Measurements from ENCODE around the gene ZNF282. TPM values are rescaled to one million over a fixed set of nuclear protein-coding genes. Genes with fewer than 3 reads are reported as not detected.

The ZNF282 gene
- total and polyA plus RNA-seq, 9 of the 15 experiments (the other 6 are each of a cell fraction or from before 2014, with no cell fraction given): 0.76 to 58.6 (median 17.4) TPM

DNA sequence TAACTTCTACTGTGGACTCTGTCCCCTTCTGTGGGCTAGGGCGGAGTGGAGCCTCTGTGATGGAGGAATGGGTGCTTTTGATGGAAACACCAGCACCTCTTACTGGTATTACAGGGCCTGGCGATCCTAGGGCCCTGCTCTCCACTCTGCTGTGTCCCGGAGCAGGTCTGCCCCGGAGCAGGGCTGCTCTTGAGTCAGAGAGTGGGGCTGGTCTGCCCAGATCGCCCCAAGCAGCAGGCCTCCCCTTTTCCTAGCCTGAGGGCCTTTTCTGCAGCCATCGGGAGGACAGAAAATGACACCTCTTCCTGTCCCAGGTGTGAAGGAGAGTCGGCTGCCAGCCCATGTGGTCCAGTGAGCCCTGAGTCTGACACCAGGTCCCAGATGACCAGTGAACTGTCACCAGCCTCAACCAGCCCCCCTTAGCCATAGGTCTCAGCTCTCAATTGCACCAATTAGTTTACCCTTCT lies 1.4 kb downstream of the ZNF282 start (continued):
- TF ChIP-seq, protein P1, sequence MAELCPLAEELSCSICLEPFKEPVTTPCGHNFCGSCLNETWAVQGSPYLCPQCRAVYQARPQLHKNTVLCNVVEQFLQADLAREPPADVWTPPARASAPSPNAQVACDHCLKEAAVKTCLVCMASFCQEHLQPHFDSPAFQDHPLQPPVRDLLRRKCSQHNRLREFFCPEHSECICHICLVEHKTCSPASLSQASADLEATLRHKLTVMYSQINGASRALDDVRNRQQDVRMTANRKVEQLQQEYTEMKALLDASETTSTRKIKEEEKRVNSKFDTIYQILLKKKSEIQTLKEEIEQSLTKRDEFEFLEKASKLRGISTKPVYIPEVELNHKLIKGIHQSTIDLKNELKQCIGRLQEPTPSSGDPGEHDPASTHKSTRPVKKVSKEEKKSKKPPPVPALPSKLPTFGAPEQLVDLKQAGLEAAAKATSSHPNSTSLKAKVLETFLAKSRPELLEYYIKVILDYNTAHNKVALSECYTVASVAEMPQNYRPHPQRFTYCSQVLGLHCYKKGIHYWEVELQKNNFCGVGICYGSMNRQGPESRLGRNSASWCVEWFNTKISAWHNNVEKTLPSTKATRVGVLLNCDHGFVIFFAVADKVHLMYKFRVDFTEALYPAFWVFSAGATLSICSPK (IDR thresholded peaks at IDR 0.05; ENCODE audit: borderline replicate concordance): no peak
- TF ChIP-seq, protein P2, sequence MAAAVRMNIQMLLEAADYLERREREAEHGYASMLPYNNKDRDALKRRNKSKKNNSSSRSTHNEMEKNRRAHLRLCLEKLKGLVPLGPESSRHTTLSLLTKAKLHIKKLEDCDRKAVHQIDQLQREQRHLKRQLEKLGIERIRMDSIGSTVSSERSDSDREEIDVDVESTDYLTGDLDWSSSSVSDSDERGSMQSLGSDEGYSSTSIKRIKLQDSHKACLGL (CRISPR knock-in tag; IDR thresholded peaks at IDR 0.05; ENCODE audit: borderline replicate concordance, poor library complexity, severe bottlenecking): no peak
- peak in 1 of 3 experiments; percentile 2 for TF ChIP-seq YY1 (IDR thresholded peaks at IDR 0.05; ENCODE audit: borderline replicate concordance in 1 of 3, control insufficient read depth in 1 of 3, extremely low read depth in 1 of 3, insufficient read depth in 3 of 3, insufficient read length in 1 of 3, insufficient replicate concordance in 2 of 3, low read depth in 1 of 3, low read length in 2 of 3)
- no peak for TF ChIP-seq SAFB2 (IDR thresholded peaks at IDR 0.05; ENCODE audit: borderline replicate concordance, low read depth, low read length, severe bottlenecking)
- TF ChIP-seq CEBPG (CRISPR knock-in tag; IDR thresholded peaks at IDR 0.05): peak; percentile 48; the same call in 1 of the 2 replicates
- no peak for TF ChIP-seq CEBPG (tag; conservative IDR thresholded peaks at IDR 0.05 in 1 of 2, IDR thresholded peaks at IDR 0.05 in 1 of 2)
- no peak for TF ChIP-seq CBFA2T2 (conservative IDR thresholded peaks at IDR 0.05)
- TF ChIP-seq, protein P3, sequence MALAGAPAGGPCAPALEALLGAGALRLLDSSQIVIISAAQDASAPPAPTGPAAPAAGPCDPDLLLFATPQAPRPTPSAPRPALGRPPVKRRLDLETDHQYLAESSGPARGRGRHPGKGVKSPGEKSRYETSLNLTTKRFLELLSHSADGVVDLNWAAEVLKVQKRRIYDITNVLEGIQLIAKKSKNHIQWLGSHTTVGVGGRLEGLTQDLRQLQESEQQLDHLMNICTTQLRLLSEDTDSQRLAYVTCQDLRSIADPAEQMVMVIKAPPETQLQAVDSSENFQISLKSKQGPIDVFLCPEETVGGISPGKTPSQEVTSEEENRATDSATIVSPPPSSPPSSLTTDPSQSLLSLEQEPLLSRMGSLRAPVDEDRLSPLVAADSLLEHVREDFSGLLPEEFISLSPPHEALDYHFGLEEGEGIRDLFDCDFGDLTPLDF (CRISPR knock-in tag; IDR thresholded peaks at IDR 0.05): 0 out of 2 replicates have a peak, but pooled peaks have one; percentile 7
- TF ChIP-seq ZBTB8A (IDR thresholded peaks at IDR 0.05; ENCODE audit: partially characterized antibody): no peak
- no peak for TF ChIP-seq ZKSCAN8 (CRISPR knock-in tag; IDR thresholded peaks at IDR 0.05)
- no peak for TF ChIP-seq ZNF23 (CRISPR knock-in tag; IDR thresholded peaks at IDR 0.05)
- TF ChIP-seq, protein P4, sequence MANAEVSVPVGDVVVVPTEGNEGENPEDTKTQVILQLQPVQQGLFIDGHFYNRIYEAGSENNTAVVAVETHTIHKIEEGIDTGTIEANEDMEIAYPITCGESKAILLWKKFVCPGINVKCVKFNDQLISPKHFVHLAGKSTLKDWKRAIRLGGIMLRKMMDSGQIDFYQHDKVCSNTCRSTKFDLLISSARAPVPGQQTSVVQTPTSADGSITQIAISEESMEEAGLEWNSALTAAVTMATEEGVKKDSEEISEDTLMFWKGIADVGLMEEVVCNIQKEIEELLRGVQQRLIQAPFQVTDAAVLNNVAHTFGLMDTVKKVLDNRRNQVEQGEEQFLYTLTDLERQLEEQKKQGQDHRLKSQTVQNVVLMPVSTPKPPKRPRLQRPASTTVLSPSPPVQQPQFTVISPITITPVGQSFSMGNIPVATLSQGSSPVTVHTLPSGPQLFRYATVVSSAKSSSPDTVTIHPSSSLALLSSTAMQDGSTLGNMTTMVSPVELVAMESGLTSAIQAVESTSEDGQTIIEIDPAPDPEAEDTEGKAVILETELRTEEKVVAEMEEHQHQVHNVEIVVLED (CRISPR knock-in tag; IDR thresholded peaks at IDR 0.05): no peak
- TF ChIP-seq, protein P5, sequence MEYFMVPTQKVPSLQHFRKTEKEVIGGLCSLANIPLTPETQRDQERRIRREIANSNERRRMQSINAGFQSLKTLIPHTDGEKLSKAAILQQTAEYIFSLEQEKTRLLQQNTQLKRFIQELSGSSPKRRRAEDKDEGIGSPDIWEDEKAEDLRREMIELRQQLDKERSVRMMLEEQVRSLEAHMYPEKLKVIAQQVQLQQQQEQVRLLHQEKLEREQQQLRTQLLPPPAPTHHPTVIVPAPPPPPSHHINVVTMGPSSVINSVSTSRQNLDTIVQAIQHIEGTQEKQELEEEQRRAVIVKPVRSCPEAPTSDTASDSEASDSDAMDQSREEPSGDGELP (CRISPR knock-in tag; IDR thresholded peaks at IDR 0.05; ENCODE audit: borderline replicate concordance): 0 out of 2 replicates have a peak, but pooled peaks have one; percentile 6
- TF ChIP-seq, protein P6, sequence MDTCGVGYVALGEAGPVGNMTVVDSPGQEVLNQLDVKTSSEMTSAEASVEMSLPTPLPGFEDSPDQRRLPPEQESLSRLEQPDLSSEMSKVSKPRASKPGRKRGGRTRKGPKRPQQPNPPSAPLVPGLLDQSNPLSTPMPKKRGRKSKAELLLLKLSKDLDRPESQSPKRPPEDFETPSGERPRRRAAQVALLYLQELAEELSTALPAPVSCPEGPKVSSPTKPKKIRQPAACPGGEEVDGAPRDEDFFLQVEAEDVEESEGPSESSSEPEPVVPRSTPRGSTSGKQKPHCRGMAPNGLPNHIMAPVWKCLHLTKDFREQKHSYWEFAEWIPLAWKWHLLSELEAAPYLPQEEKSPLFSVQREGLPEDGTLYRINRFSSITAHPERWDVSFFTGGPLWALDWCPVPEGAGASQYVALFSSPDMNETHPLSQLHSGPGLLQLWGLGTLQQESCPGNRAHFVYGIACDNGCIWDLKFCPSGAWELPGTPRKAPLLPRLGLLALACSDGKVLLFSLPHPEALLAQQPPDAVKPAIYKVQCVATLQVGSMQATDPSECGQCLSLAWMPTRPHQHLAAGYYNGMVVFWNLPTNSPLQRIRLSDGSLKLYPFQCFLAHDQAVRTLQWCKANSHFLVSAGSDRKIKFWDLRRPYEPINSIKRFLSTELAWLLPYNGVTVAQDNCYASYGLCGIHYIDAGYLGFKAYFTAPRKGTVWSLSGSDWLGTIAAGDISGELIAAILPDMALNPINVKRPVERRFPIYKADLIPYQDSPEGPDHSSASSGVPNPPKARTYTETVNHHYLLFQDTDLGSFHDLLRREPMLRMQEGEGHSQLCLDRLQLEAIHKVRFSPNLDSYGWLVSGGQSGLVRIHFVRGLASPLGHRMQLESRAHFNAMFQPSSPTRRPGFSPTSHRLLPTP (IDR thresholded peaks at IDR 0.05; ENCODE audit: borderline replicate concordance, extremely low read depth, insufficient read length): no peak
